ENCODE results near the gene CTSW. TPM values are rescaled to one million over a fixed set of nuclear protein-coding genes. Genes with fewer than 3 reads are reported as not detected.
A peak's percentile ranks its signal among the peaks of the same experiment; 100 is the strongest.

The CTSW gene
- total RNA-seq, 1 donor, result not detected

DNA sequence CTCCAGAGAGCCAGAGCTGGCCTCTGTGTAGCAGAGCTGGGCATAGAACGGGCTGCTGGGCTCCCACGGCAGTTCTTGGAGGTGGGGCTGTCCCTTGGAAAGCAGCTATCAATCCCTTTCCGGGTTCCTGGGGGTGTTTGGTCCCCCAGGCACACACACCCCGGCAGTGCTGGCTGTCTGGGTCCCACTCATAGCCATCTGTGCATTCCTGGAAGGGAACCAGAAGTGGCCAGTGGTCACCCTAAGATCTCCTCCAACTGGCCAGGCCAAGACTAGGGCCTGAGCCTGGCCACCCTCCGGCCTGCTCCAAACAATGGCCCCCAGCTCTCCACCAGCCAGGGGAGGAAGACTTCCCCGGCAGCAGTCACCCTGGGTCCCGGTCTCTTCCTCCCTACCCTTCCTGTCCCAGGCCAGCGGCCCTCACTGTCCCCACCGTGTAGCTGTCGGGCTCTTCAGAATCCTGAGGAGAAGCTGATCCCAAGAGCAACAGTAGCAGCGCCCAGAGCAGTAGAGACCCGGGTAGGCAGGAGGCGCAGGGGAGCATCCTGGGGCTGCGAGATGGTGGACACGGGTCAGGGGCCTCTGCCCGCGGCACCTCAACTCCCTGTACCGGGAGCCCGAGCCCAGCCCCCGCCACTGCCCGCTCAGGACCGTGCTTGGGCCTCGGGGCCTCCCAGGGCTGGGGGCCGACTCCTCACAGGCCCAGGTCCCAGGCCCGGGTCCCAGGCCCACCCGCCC is 7.7 kb upstream of the CTSW start:
- Histone ChIP-seq H3K4me1 (ENCODE audit: insufficient read depth, low read length) (peaks cover 20% of the 10 kb centered on the region), H3K79me2 (ENCODE audit: insufficient read depth, low read length) (peaks cover 44% of the 10 kb centered on the region), H3K9me3 (ENCODE audit: low read depth, low read length) (no peaks in the 10 kb centered on the region), H3K27ac (ENCODE audit: low read depth, low read length) (peak overlapping the region; percentile 68), H2AFZ (ENCODE audit: low read length) (no peak overlapping the region), H3K27me3 (ENCODE audit: insufficient read depth, low read length) (no peaks in the 10 kb centered on the region), H3K4me3 (ENCODE audit: insufficient read depth, low read length) (peak overlapping the region; percentile 81), H3K4me2 (ENCODE audit: insufficient read depth, low read length) (peak overlapping the region; percentile 81), H3K36me3 (ENCODE audit: insufficient read depth, low read length) (peaks cover 37% of the 10 kb centered on the region), H4K20me1 (ENCODE audit: insufficient read depth, low read length) (peaks cover 22% of the 10 kb centered on the region)
- peak; percentile 97 for DNase-seq (ENCODE audit: insufficient read length, low spot score, missing footprints)
- TF ChIP-seq, protein P1, sequence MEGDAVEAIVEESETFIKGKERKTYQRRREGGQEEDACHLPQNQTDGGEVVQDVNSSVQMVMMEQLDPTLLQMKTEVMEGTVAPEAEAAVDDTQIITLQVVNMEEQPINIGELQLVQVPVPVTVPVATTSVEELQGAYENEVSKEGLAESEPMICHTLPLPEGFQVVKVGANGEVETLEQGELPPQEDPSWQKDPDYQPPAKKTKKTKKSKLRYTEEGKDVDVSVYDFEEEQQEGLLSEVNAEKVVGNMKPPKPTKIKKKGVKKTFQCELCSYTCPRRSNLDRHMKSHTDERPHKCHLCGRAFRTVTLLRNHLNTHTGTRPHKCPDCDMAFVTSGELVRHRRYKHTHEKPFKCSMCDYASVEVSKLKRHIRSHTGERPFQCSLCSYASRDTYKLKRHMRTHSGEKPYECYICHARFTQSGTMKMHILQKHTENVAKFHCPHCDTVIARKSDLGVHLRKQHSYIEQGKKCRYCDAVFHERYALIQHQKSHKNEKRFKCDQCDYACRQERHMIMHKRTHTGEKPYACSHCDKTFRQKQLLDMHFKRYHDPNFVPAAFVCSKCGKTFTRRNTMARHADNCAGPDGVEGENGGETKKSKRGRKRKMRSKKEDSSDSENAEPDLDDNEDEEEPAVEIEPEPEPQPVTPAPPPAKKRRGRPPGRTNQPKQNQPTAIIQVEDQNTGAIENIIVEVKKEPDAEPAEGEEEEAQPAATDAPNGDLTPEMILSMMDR (IDR thresholded peaks at IDR 0.05; ENCODE audit: extremely low read depth, low read depth, low read length), result peak; percentile 18

DNA sequence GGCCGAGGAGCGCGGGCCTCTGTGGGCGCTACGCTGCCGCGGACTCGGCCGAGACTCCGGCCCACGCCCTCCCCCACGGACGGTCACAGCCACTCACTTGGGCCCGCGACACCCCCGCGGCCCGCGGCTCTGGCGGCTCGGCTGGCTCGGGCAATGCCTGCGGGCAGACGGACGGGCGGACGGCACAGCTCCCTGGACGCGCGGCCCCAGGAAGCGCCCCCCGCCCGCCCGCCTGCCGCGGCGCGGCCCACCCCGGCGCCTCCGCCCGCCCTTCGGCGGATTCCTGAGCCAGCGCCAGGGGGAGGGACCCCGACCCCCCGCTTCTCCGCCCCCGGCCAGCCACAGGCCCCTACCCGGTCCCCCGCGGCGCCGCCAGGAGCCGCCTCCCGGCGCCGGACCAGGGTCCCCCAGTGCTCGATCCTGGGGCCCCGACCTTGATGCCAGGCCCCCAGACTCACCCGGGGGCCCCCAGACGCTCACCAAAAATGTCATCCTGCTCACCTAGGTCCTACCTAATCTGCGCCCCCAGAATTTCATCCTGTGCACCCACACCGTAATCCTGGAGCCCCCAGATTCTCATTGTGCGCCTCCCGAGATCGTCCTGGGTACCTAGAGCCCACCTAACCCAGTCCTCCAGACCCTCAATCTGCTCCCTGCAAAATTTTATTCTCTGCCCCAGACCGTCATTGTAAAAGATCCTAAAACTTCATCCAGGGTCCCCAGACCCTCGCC is 6.9 kb upstream of the CTSW start, which contains the start of gene EFEMP2:
Gene EFEMP2, minus strand, starts transcription at position 215 of the 732 bp plus-strand sequence. CDS start 446 bp downstream, outside the sequence.
- Histone ChIP-seq H3K27ac (ENCODE audit: low read depth, low read length) (peak within 1 kb of the TSS; percentile 80), H3K4me2 (ENCODE audit: insufficient read depth, low read length) (peak within 1 kb of the TSS; percentile 94), H2AFZ (ENCODE audit: low read length) (peak within 1 kb of the TSS; percentile 72), H3K9me3 (ENCODE audit: low read depth, low read length) (no peaks in the 10 kb centered on the region), H3K27me3 (ENCODE audit: insufficient read depth, low read length) (no peaks in the 10 kb centered on the region), H3K4me3 (ENCODE audit: insufficient read depth, low read length) (peak within 1 kb of the TSS; percentile 81), H3K79me2 (ENCODE audit: insufficient read depth, low read length) (peaks cover 43% of the 10 kb centered on the region), H4K20me1 (ENCODE audit: insufficient read depth, low read length) (peaks cover 17% of the 10 kb centered on the region), H3K36me3 (ENCODE audit: insufficient read depth, low read length) (peaks cover 35% of the 10 kb centered on the region), H3K4me1 (ENCODE audit: insufficient read depth, low read length) (peaks cover 20% of the 10 kb centered on the region)
- TF ChIP-seq, protein P1 (IDR thresholded peaks at IDR 0.05; ENCODE audit: extremely low read depth, low read depth, low read length), result no peak
- DNase-seq (ENCODE audit: insufficient read length, low spot score, missing footprints), result peak; percentile 96

GRCh38 chr11:65873318-65874156 is 6.1 kb upstream of the CTSW start:
- peak overlapping the region; percentile 81 for H3K4me3 ChIP-seq (ENCODE audit: insufficient read depth, low read length)
- DNase-seq (ENCODE audit: insufficient read length, low spot score, missing footprints), result peak; percentile 99
- H3K27me3 ChIP-seq (ENCODE audit: insufficient read depth, low read length), result no peaks in the 10 kb centered on the region
- peaks cover 37% of the 10 kb centered on the region for H3K79me2 ChIP-seq (ENCODE audit: insufficient read depth, low read length)
- TF ChIP-seq, protein P1 (IDR thresholded peaks at IDR 0.05; ENCODE audit: extremely low read depth, low read depth, low read length), result no peak
- no peaks in the 10 kb centered on the region for H3K9me3 ChIP-seq (ENCODE audit: low read depth, low read length)
- H3K4me2 ChIP-seq (ENCODE audit: insufficient read depth, low read length), result peak overlapping the region; percentile 94
- peak overlapping the region; percentile 80 for H3K27ac ChIP-seq (ENCODE audit: low read depth, low read length)
- peaks cover 27% of the 10 kb centered on the region for H3K36me3 ChIP-seq (ENCODE audit: insufficient read depth, low read length)
- peaks cover 11% of the 10 kb centered on the region for H4K20me1 ChIP-seq (ENCODE audit: insufficient read depth, low read length)
- peak overlapping the region; percentile 72 for H2AFZ ChIP-seq (ENCODE audit: low read length)
- H3K4me1 ChIP-seq (ENCODE audit: insufficient read depth, low read length), result peaks cover 20% of the 10 kb centered on the region

Measured in osteoblast (primary cell).